Activated B cell treated with CpG ODN at 0.5 μM for 24 hours (primary cell): ENCODE measurements around the gene ETNK2. TPM values are rescaled to one million over a fixed set of nuclear protein-coding genes. Genes with fewer than 3 reads are reported as not detected.

ENCODE experiments used
- ATAC-seq: fragments of 200-7000 bp; cut with Tn5 transposase; one replicate; pipeline ENCODE4 v1.10.0; 2021; ENCODE audit warnings: low read depth, mild to moderate bottlenecking, moderate library complexity
- CTCF ChIA-PET: fragments of 350-600 bp; sonication (Branson Sonifier 250); formaldehyde crosslinking; loops from one replicate; lab custom pipeline; 2021; ENCODE audit warnings: antibody characterized with exemption; lab: Charles Lee
- POLR2A ChIA-PET: fragments of 350-600 bp; sonication (Branson Sonifier 250); formaldehyde crosslinking; loops from one replicate; lab custom pipeline; 2021; ENCODE audit warnings: antibody characterized with exemption; lab: Charles Lee
- DNase-seq: peaks from one replicate; pipeline ENCODE4 v3.0.0; 2022
- H3K27ac Mint-ChIP-seq: one replicate; pipeline ENCODE4 v1.8.0; 2020; ENCODE audit warnings: mixed read lengths
- H3K27me3 Mint-ChIP-seq: one replicate; pipeline ENCODE4 v1.8.0; 2021; ENCODE audit warnings: mixed read lengths
- H3K36me3 Mint-ChIP-seq: one replicate; pipeline ENCODE4 v1.8.0; 2021; ENCODE audit warnings: low read depth, mixed read lengths
- H3K4me1 Mint-ChIP-seq: one replicate; pipeline ENCODE4 v1.8.0; 2021; ENCODE audit warnings: mixed read lengths
- H3K4me3 Mint-ChIP-seq: one replicate; pipeline ENCODE4 v1.8.0; 2020; ENCODE audit warnings: mild to moderate bottlenecking, mixed read lengths
- H3K9me3 Mint-ChIP-seq: one replicate; pipeline ENCODE4 v1.8.0; 2020; ENCODE audit warnings: mixed read lengths
- CTCF ChIP-seq: fragments of 200-600 bp; IDR thresholded peaks from one replicate; pipeline ENCODE4 v1.8.0; 2022; ENCODE audit warnings: antibody characterized with exemption, mild to moderate bottlenecking
- intact Hi-C: fragments of 100-400 bp; cut with micrococcal nuclease; formaldehyde crosslinking; loops from one replicate; pipeline ENCODE4 v1.15.1; 2024
- total RNA-seq: library from RNA; stranded (reverse); gene quantifications from 2 replicates; pipeline ENCODE4 v1.2.3, GENCODE V29; 2022

ETNK2 gene
- total RNA-seq, 1 donor from 2014 or later = 0.16 TPM

DNA sequence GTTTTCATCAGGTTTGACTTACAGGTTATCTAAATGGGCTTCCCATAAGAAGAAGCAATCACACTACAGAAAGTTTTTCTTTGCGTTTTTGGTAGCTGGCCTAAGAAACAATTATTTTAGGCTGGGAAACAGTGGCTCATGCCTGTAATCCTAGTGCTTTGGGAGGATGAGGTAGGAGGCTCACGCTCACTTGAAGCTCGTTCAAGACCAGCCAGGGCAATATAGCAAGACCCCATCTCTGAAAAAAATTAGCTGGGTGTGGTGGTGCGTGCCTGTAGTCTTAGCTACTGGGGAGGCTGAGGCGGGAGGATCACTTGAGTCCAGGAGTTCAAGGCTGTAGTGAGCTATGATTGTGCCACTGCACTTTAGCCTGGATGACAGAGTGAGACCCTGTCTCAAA lies 15.9 kb upstream of the ETNK2 start:
- DNase-seq = no peak
- peaks cover 5% of the 10 kb centered on the region for H3K36me3 Mint-ChIP-seq
- H3K9me3 Mint-ChIP-seq = peaks cover 20% of the 10 kb centered on the region
- H3K27ac Mint-ChIP-seq = no peak overlapping the region
- H3K4me1 Mint-ChIP-seq = no peaks in the 10 kb centered on the region
- H3K27me3 Mint-ChIP-seq = peaks cover 2% of the 10 kb centered on the region
- intact Hi-C loops = no loop called here
- POLR2A ChIA-PET = no interaction called here
- ATAC-seq = no peak
- H3K4me3 Mint-ChIP-seq = no peak overlapping the region
- CTCF ChIA-PET = interaction anchor here (0.6 to 1.2 kb wide), 2 partner anchors 8 to 39 kb away, joined by 3 read pairs; no protein-coding TSS in a partner anchor
- no peak for TF ChIP-seq CTCF

- H3K9me3 Mint-ChIP-seq = peaks cover 20% of the 10 kb centered on the region
- peaks cover 2% of the 10 kb centered on the region for H3K36me3 Mint-ChIP-seq
- POLR2A ChIA-PET = no interaction called here
- peaks cover 6% of the 10 kb centered on the region for H3K27me3 Mint-ChIP-seq
- no peak for DNase-seq
- H3K4me1 Mint-ChIP-seq = no peaks in the 10 kb centered on the region
- no peak for TF ChIP-seq CTCF
- CTCF ChIA-PET = interaction anchor here (6.0 kb wide), 1 partner anchor 231 kb away, joined by 36 read pairs; no protein-coding TSS in a partner anchor
- no peak within 1 kb of the TSS for H3K4me3 Mint-ChIP-seq
- ATAC-seq = no peak
- intact Hi-C loops = no loop called here
- no peak within 1 kb of the TSS for H3K27ac Mint-ChIP-seq
These were observed 14.4 kb upstream of the ETNK2 start, which contains the start of gene REN for GRCh38 chr1:204166219-204166618. TSS of gene REN (minus strand) at chr1:204166337. CDS start at chr1:204166293, 44 bp downstream.

- Mint-ChIP-seq H3K36me3 (no peaks in the 10 kb centered on the region), H3K4me1 (no peaks in the 10 kb centered on the region), H3K9me3 (peaks cover 3% of the 10 kb centered on the region), H3K27me3 (peaks cover 20% of the 10 kb centered on the region), H3K27ac (no peak overlapping the region), H3K4me3 (no peak overlapping the region)
- intact Hi-C loops = loop anchor here (1.0 to 2.0 kb wide), 5 partner anchors 45 to 645 kb away; no protein-coding TSS in a partner anchor
- DNase-seq = peak; percentile 71
- ATAC-seq = peak; percentile 98
- POLR2A ChIA-PET = interaction anchor here (0.6 kb wide), 1 partner anchor 344 kb away, joined by 3 read pairs; no protein-coding TSS in a partner anchor
- TF ChIP-seq CTCF = peak; percentile 60
- CTCF ChIA-PET = interaction anchor here (1.1 to 6.0 kb wide), 16 partner anchors 9 to 645 kb away, joined by 3 to 36 read pairs (median 5); partner anchors contain the start of gene PLEKHA6
These were observed 10.7 kb upstream of the ETNK2 start for GRCh38 chr1:204162494-204163074.

- Mint-ChIP-seq H3K27ac (no peak overlapping the region), H3K27me3 (peaks cover 18% of the 10 kb centered on the region), H3K4me1 (no peaks in the 10 kb centered on the region), H3K4me3 (no peak overlapping the region), H3K9me3 (no peaks in the 10 kb centered on the region), H3K36me3 (no peaks in the 10 kb centered on the region)
- ATAC-seq (no peak), DNase-seq (no peak)
- CTCF ChIA-PET = interaction anchor here (0.7 to 6.0 kb wide), 16 partner anchors 8 to 645 kb away, joined by 3 to 36 read pairs (median 5); partner anchors contain the start of gene PLEKHA6
- intact Hi-C loops = loop anchor here (1.0 to 2.0 kb wide), 5 partner anchors 45 to 645 kb away; no protein-coding TSS in a partner anchor
- TF ChIP-seq CTCF = no peak
- POLR2A ChIA-PET = no interaction called here
These were observed 10.0 kb upstream of the ETNK2 start for GRCh38 chr1:204161609-204162493.

DNA sequence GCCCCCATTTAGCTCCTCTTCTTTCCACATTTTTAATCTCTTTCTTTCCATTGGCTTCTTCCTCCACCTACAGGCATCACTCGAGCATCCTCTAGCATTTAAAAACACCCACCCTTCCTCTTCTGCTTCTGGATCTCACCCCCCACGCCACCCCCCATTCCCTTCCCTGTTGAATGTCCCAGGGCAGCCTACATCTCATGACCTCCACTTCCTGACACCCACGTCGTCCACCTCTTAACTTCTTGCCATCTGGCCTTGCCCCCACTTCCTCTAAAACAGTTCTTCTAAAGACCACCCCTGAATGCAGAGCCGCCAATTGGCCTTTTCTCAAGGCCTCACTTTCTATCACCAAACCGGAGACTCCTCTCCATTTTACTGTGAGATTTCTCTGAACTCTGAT lies 6.1 kb upstream of the ETNK2 start:
- Mint-ChIP-seq H3K27ac (no peak overlapping the region), H3K4me3 (no peak overlapping the region), H3K36me3 (no peaks in the 10 kb centered on the region), H3K27me3 (peaks cover 39% of the 10 kb centered on the region), H3K4me1 (no peaks in the 10 kb centered on the region), H3K9me3 (no peaks in the 10 kb centered on the region)
- TF ChIP-seq CTCF = no peak
- ChIA-PET CTCF (no interaction called here), POLR2A (no interaction called here)
- no peak for DNase-seq
- no peak for ATAC-seq
- intact Hi-C loops = no loop called here
